ENCODE data around the gene TNFRSF6B.

Gene TNFRSF6B

DNA sequence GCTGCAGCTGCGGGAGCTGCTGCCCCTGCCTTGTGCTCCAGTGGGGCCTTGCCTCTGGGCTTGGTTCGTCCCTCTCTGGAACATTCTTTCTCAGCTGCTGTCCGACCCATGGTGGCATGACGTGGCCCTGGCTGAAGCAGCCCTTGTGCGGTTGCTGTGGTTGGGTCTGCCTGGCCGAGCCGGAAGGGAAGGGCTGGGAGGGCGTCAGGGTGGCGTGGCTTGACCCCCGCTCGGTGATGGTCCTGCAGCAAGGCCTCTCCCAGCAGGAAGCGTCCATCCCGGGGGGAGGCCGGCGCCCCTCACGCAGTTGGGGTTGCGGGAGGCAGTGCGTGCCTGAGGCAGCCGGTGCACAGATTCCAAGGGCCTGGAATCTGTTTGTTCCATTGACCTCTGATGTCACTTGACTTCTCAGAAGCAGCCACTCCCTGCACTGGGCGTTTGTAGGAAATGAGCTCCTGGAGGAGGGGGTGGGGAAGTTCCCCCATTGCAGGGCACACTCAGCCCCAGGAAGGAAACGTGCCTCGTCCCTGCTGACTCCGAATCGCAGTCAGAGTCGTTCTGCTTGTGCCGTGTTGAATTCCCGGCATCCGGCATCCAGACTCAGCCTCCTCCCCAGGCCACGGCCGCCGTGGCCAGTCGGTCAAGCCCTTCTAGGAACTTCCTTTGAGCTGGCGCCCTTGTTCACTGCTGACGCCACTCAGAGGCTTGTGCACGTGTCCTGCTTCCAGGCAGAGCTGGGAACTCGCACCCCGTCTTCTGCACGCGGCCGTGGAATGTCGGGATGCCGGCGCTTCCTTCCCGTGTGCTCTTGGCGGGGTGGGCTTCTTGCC is 9.7 kb upstream of the TNFRSF6B start:
- FAIRE-seq: no peak

GRCh38 chr20:63687419-63688178 is 8.9 kb upstream of the TNFRSF6B start:
- FAIRE-seq: no peak

DNA sequence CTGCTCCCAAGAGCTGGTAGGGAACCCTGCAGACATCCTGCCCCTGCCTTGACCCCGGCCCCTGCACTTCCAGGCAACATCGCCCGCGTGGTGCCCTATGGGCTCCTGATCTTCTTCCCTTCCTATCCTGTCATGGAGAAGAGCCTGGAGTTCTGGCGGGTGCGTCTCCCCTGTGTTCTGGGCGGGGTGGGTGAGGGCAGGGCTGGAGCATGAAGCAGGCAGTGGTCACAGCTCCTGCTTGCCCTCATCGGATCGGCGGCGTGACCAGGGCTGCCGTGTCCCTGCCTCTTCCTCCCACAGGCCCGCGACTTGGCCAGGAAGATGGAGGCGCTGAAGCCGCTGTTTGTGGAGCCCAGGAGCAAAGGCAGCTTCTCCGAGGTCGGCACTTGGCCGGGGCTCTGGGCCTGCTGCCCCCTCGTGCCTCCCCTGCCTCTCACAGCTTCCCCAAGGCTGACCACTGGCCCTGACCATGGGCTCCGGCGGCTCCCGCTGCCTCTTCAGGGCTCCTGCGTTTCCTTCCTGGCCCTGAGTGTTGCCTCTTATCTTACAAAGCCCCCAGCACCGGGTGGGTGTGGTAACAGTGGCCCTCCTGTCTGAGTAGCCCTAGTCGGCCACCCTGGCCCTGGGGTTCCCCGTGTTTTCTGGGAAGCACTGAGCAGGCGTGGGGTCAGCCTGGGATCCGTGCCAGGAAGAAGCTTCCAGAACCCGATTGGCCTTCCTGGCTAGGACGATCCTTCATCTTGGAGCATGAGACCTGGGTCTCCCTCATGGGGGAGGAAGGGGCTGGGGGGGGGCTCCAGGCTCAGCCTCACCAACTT is 8.0 kb upstream of the TNFRSF6B start:
- FAIRE-seq: no peak

DNA sequence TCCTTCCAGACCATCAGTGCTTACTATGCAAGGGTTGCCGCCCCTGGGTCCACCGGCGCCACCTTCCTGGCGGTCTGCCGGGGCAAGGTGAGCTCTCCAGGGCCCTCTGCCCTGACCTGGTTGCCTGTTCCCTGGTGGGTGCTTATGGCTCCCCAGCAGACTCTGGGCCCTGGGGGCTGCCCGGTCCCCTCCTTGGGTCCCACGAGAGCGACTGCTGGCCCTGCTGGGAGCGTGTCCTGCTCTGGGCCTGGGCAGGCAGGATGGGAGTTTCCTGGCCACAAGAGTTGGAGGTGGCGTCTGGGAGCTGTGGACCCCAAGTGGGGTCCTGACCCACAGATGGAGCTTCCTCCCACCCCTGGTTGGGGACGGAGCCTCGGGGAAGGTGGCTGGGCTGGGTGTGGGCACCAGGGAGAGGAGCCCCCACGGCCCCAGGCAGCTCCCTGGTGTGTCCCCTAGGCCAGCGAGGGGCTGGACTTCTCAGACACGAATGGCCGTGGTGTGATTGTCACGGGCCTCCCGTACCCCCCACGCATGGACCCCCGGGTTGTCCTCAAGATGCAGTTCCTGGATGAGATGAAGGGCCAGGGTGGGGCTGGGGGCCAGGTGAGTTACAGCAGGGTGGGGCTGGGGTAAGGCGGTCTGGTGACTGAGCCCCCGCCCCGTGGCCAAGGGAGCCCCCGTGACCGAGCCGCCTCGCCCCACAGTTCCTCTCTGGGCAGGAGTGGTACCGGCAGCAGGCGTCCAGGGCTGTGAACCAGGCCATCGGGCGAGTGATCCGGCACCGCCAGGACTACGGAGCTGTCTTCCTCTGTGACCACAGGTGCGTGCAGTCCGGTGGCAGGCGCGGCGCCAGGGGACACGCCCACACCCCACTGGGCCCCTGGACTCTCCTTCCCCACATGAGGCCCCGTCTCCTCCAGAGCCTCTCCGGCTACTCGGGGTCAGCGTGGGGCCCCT is 7.1 kb upstream of the TNFRSF6B start:
- no peak for FAIRE-seq

- FAIRE-seq: no peak
Observed at GRCh38 chr20:63690003-63690897, 6.2 kb upstream of the TNFRSF6B start.

DNA sequence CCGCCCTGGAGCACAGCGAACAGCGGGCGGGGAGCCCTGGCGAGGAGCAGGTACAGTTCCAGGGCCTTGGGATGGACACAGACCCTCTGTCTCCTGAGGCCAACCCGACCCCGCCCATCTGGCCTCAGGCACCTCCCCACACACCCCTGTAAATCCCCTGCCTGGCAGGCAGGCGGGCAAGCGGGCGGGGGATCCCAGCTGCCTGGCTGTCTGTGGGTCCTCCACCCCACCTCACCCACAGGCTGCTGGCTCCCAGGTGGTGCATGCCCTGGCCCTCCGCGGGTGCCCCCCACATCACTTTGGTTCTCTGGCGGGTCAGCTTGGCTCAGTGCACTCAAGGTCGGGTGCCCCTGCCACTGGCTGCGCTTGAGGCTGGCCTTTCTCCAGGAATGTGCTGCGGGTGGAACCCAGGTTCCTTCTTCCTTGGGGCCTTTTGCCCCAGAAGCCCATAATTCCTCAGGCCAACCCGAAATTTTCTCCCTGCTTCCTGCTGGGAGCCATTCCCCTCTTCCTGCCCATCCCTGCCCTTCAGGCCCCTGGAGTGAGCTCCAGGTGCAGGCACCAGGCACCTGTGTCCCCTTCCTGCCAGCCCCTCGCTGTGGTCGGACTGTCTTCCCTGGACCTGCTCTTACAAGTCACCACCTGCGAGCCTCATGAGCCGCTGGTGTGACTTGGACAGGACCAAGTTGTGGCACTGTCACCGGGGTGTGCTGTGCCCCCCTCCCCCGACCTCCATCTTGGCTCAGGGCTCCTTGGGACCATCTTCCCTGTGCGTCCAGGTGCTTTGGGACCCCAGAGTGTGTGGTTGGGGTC is 5.3 kb upstream of the TNFRSF6B start:
- FAIRE-seq: no peak

- no peak for FAIRE-seq
Observed at GRCh38 chr20:63691711-63692435, 4.6 kb upstream of the TNFRSF6B start.

- FAIRE-seq: no peak
Observed at GRCh38 chr20:63692436-63693082, 3.9 kb upstream of the TNFRSF6B start.

DNA sequence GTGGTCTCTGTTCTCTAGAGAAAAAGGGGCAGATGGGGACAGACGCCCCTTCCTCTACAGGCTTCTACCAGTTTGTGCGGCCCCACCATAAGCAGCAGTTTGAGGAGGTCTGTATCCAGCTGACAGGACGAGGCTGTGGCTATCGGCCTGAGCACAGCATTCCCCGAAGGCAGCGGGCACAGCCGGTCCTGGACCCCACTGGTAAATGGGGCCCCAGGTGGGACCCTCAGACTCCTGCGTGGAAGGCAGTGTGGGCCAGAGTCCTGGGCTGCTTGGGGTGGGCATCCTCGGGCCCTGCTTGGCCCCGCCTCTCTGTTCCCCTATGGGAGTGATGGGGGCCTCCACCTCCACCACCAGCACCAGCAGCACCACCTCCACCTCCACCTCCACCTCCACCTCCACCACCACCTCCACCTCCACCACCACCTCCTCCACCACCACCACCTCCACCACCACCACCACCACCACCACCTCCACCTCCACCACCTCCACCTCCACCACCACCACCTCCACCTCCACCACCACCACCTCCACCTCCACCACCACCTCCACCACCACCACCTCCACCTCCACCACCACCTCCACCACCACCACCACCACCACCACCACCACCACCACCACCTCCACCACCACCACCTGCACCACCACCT is 3.2 kb upstream of the TNFRSF6B start:
- FAIRE-seq: no peak

DNA sequence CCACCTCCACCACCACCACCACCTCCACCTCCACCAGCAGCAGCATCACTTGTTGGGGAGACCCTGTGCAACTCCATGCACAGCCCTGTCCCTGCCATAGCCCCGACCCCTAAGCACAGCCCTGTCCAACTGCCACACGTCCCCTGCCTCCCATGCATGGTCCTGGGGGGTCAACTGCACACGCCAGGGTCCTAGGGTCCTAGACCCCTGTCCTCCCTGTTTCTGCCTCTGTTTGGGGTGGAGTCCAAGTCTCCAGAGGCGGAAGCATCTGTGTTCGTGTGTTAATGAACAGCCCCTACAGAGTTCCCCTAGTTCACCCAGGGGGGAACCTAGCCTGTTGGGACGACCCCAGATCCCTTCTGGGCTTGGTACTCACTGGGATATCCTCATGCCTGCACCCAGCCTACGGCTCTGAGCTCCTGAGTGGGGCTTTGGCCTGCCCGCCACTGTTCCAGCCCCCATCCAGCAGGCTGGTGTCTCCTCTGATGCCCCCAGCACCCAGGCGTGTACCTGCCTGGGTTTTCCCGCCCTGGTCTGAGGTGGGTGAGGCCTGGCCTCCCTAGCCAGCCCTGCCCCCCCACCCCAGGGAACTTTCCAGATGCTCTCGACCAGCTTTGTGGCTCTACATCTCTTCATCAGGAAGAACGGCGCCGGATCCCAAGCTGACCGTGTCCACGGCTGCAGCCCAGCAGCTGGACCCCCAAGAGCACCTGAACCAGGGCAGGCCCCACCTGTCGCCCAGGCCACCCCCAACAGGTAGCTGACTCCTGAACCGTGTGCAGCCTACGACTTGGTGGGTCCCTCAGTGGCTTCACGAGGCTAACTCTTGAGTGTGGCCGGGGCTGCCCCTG is 2.5 kb upstream of the TNFRSF6B start:
- FAIRE-seq: no peak

- FAIRE-seq: no peak
Observed at GRCh38 chr20:63694584-63695423, 1.6 kb upstream of the TNFRSF6B start.

- FAIRE-seq: no peak
Observed at GRCh38 chr20:63695424-63696305, 787 bp upstream of the TNFRSF6B start.

DNA sequence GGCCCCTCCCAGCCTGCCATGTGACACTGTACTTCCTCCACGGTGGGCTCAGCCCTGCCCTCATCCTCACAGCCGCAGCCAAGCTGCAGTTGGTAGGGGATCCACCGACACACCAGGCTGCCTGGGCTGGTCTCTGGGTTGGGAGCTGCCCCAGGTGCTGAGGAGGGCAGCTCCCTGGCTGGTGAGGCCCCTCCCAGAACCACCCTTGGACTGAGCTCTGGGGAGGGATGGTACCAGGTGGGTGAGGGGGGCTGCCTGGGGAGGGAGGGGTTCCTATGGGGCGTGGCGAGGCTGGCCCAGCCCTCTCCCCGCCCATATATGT is 185 bp upstream of the TNFRSF6B start:
- no peak for FAIRE-seq

- no peak for FAIRE-seq
Observed at GRCh38 chr20:63697357-63697867, 960 bp downstream of the TNFRSF6B start.

GRCh38 chr20:63697868-63698545 is 1.6 kb downstream of the TNFRSF6B start:
- FAIRE-seq: no peak
